Panc1 (cell line): Measurements from ENCODE around the gene LEMD2.

ENCODE experiments used
- CTCF ChIP-seq: fragments of 450-650 bp; IDR thresholded peaks from 2 replicates; pipeline ENCODE4 v1.5.1; 2017; ENCODE audit warnings: mild to moderate bottlenecking
- POLR2AphosphoS5 ChIP-seq: IDR thresholded peaks from 2 replicates; pipeline ENCODE4 v1.6.1; 2012; ENCODE audit warnings: mild to moderate bottlenecking, low read depth, low read length, moderate library complexity
- REST ChIP-seq, 2 experiments: IDR thresholded peaks; 2 replicates each; pipeline ENCODE4 v1.6.1; 2011 to 2012; ENCODE audit warnings: low read depth in 2 of 2, control low read depth in 1 of 2, low read length in 1 of 2, mild to moderate bottlenecking in 1 of 2, moderate library complexity in 1 of 2; ENCODE audit not compliant: insufficient read depth in 1 of 2
- SIN3A ChIP-seq: IDR thresholded peaks from 2 replicates; pipeline ENCODE4 v1.6.1; 2012; ENCODE audit warnings: low read depth, mild to moderate bottlenecking, low read length, moderate library complexity, borderline replicate concordance; ENCODE audit not compliant: insufficient read depth

- TF ChIP-seq CTCF = no peak
- no peak for TF ChIP-seq SIN3A
- no peak for TF ChIP-seq POLR2AphosphoS5
- no peak for TF ChIP-seq REST (IDR thresholded peaks at IDR 0.05; ENCODE audit: insufficient read depth in 1 of 2, low read depth in 2 of 2, low read length in 1 of 2)
These were observed 59.9 kb downstream of the LEMD2 start for GRCh38 chr6:33729059-33729458.
